Activated T-cell treated with anti-CD3 and anti-CD28 coated beads, Interleukin-2, amount 50 U/mL, for 4 hours (primary cell): ENCODE results near the gene CDK4. TPM values are rescaled to one million over a fixed set of nuclear protein-coding genes. Genes with fewer than 3 reads are reported as not detected.

Experiments
- ATAC-seq, 2 donors: fragments of 200-7000 bp; cut with Tn5 transposase; one replicate each; pipeline ENCODE4 v1.10.0; 2021
- DNase-seq: peaks from one replicate; pipeline ENCODE4 v3.0.0-alpha.2; 2020
- H3K27me3 Mint-ChIP-seq: one replicate; pipeline ENCODE4 v1.8.0; 2021; ENCODE audit warnings: low read depth, mixed read lengths
- H3K36me3 Mint-ChIP-seq: one replicate; pipeline ENCODE4 v1.8.0; 2022; ENCODE audit warnings: mixed read lengths; ENCODE audit not compliant: insufficient read depth
- H3K4me1 Mint-ChIP-seq: one replicate; pipeline ENCODE4 v1.8.0; 2021; ENCODE audit warnings: low read depth, mixed read lengths
- H3K4me3 Mint-ChIP-seq: one replicate; pipeline ENCODE4 v1.8.0; 2021; ENCODE audit warnings: mild to moderate bottlenecking, moderate library complexity, mixed read lengths
- H3K9me3 Mint-ChIP-seq: one replicate; pipeline ENCODE4 v1.8.0; 2021; ENCODE audit warnings: mixed read lengths
- total RNA-seq, 3 donors: library from RNA; stranded (reverse); gene quantifications; one replicate each; pipeline ENCODE4 v1.2.1, GENCODE V29; 2021

CDK4 gene
- total RNA-seq = 100 to 1,000 TPM; 347 to 382 (median 378) TPM

- no peaks in the 10 kb centered on the region for H3K9me3 Mint-ChIP-seq
- peaks cover 30% of the 10 kb centered on the region for H3K36me3 Mint-ChIP-seq
- H3K4me3 Mint-ChIP-seq = peak within 1 kb of the TSS; percentile 96
- peak; percentile 71 to 76 for ATAC-seq
- peaks cover 53% of the 10 kb centered on the region for H3K4me1 Mint-ChIP-seq
- DNase-seq = peak; percentile 96
- H3K27me3 Mint-ChIP-seq = no peaks in the 10 kb centered on the region
These were observed at the start of gene CDK4 for GRCh38 chr12:57751788-57752667. Gene CDK4, minus strand, starts transcription at chr12:57752310. Its CDS starts 593 bp downstream, at chr12:57751717.

DNA sequence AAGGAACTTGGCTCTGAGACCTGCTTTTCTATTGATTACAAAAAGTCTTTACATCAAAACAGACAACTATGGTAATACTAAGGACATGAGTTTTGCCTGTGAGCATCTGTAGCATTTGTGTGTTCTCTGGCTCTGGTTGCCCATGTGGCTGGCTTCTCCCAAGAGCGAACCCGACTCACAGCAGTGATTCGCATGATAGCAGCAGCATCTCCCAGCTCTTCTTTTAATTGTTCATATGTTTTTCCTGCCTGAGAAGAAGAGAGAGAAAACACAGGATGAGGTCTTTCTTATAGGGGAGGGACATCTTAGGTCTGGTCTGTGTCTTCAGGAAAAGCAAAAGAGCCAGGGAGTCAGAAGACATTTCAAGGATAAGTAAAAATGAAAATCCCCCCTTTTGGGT is 48.9 kb upstream of the CDK4 start:
- no peaks in the 10 kb centered on the region for H3K27me3 Mint-ChIP-seq
- no peak for DNase-seq
- peaks cover 36% of the 10 kb centered on the region for H3K36me3 Mint-ChIP-seq
- H3K9me3 Mint-ChIP-seq = no peaks in the 10 kb centered on the region
- peaks cover under 1% of the 10 kb centered on the region for H3K4me1 Mint-ChIP-seq
- H3K4me3 Mint-ChIP-seq = no peak overlapping the region
- no peak for ATAC-seq

GRCh38 chr12:57797933-57798332 is 45.8 kb upstream of the CDK4 start:
- Mint-ChIP-seq H3K9me3 (no peaks in the 10 kb centered on the region), H3K4me3 (no peak overlapping the region), H3K4me1 (peaks cover 9% of the 10 kb centered on the region), H3K27me3 (no peaks in the 10 kb centered on the region), H3K36me3 (peaks cover 47% of the 10 kb centered on the region)
- DNase-seq (no peak), ATAC-seq (no peak)

GRCh38 chr12:57796996-57797395 is 44.9 kb upstream of the CDK4 start:
- Mint-ChIP-seq H3K4me3 (no peak overlapping the region), H3K36me3 (peaks cover 44% of the 10 kb centered on the region), H3K27me3 (no peaks in the 10 kb centered on the region), H3K9me3 (no peaks in the 10 kb centered on the region), H3K4me1 (peaks cover 9% of the 10 kb centered on the region)
- ATAC-seq (no peak), DNase-seq (no peak)

DNA sequence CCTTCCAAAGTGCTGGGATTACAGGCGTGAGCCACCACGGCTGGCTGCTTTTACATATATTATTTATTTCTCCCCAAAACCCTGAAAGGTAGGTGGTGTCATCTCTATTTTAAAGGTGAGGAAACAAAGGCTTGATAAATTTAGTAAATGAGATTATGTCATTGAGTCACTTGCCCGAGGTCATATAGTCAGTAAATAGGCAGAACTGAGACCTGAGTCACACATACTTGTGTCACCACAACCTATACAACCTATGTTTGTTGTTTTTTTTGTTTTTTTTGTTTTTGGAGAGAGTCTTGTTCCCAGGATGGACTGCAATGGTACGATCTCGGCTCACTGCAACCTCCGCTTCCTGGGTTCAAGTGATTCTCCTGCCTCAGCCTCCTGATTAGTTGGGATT is 43.2 kb upstream of the CDK4 start:
- no peaks in the 10 kb centered on the region for H3K9me3 Mint-ChIP-seq
- no peaks in the 10 kb centered on the region for H3K27me3 Mint-ChIP-seq
- H3K4me1 Mint-ChIP-seq = peaks cover 9% of the 10 kb centered on the region
- no peak overlapping the region for H3K4me3 Mint-ChIP-seq
- H3K36me3 Mint-ChIP-seq = peaks cover 44% of the 10 kb centered on the region
- no peak for DNase-seq
- no peak for ATAC-seq

DNA sequence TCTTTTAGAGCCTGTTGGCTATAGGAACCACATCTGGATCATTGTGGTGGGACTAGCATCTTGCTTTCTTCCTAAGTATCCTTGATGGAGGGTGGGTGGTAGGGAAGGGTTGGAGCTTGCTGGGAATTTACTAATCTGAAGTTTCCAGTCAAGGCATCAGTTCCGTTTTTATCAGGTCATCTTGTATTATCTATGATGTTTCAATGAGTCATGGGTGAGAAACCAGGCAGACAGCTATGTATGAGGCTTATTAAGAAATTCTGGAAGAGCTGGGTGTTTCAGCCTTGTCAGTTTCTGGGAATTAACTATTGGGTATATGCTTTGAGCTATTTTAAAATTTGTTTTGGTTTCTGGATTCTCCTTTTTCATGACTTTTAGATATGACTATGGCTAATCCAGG is 41.8 kb upstream of the CDK4 start:
- ATAC-seq (peak in 1 of 2 donors; percentile 43), DNase-seq (no peak)
- Mint-ChIP-seq H3K4me1 (peaks cover 9% of the 10 kb centered on the region), H3K9me3 (no peaks in the 10 kb centered on the region), H3K36me3 (peaks cover 44% of the 10 kb centered on the region), H3K4me3 (no peak overlapping the region), H3K27me3 (no peaks in the 10 kb centered on the region)

- peaks cover 20% of the 10 kb centered on the region for H3K36me3 Mint-ChIP-seq
- H3K9me3 Mint-ChIP-seq = no peaks in the 10 kb centered on the region
- ATAC-seq (no peak), DNase-seq (no peak)
- H3K4me1 Mint-ChIP-seq = peaks cover 52% of the 10 kb centered on the region
- H3K27me3 Mint-ChIP-seq = no peaks in the 10 kb centered on the region
- peak overlapping the region; percentile 83 for H3K4me3 Mint-ChIP-seq
These were observed 31.8 kb upstream of the CDK4 start for GRCh38 chr12:57783861-57784260.

GRCh38 chr12:57783466-57783801 is 31.3 kb upstream of the CDK4 start:
- no peak for ATAC-seq
- DNase-seq = no peak
- peaks cover 17% of the 10 kb centered on the region for H3K36me3 Mint-ChIP-seq
- peaks cover 52% of the 10 kb centered on the region for H3K4me1 Mint-ChIP-seq
- no peaks in the 10 kb centered on the region for H3K9me3 Mint-ChIP-seq
- H3K27me3 Mint-ChIP-seq = no peaks in the 10 kb centered on the region
- H3K4me3 Mint-ChIP-seq = peak overlapping the region; percentile 99

GRCh38 chr12:57782608-57783465 is 30.7 kb upstream of the CDK4 start, which contains the start of gene TSFM:
Gene TSFM, plus strand, starts transcription at chr12:57782787. Its CDS starts 15 bp downstream, at chr12:57782802.
- peak; percentile 87 for ATAC-seq
- no peaks in the 10 kb centered on the region for H3K27me3 Mint-ChIP-seq
- peaks cover 17% of the 10 kb centered on the region for H3K36me3 Mint-ChIP-seq
- H3K4me1 Mint-ChIP-seq = peaks cover 54% of the 10 kb centered on the region
- no peaks in the 10 kb centered on the region for H3K9me3 Mint-ChIP-seq
- peak; percentile 96 for DNase-seq
- H3K4me3 Mint-ChIP-seq = peak within 1 kb of the TSS; percentile 99

DNA sequence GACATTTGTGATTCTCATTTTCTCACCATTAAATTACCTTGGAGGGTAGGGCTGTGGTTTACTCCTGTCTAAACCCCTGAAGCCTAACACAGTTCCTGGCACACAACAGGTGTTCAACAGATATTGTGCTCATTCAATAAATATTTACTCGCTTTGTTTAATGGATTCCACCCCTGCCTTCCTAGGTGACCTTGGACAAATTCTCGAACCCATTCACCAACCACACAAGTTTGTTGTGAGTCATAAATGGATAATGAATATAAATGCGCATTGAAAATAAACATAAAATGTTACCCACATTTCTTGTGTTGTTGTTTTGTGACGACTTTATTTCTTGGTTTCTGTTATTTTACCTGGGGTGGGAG is 30.1 kb upstream of the CDK4 start:
- DNase-seq (no peak), ATAC-seq (no peak)
- Mint-ChIP-seq H3K9me3 (no peaks in the 10 kb centered on the region), H3K36me3 (peaks cover 14% of the 10 kb centered on the region), H3K27me3 (no peaks in the 10 kb centered on the region), H3K4me1 (peaks cover 54% of the 10 kb centered on the region), H3K4me3 (peak overlapping the region; percentile 99)

DNA sequence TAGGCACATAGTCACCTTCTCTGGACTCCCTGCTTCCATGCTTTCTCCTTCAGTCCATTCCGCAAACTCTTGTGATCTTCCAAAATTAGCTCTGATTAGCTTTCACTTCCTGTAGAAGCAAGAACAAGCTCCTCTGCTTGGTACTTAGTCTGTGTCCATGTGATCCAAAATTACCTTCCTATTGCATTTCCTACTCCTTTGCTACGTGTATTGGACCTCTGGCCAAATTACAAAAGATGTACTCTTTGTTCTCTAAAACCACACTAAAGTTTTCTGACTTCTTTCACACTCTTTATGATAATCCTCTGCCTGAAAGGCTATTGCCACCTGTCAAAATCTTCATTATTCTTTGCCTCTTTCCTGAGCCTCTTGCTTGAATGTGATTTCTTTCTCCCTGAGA is 29.7 kb upstream of the CDK4 start:
- DNase-seq (no peak), ATAC-seq (no peak)
- H3K4me1 Mint-ChIP-seq = peaks cover 54% of the 10 kb centered on the region
- no peaks in the 10 kb centered on the region for H3K9me3 Mint-ChIP-seq
- peak overlapping the region; percentile 99 for H3K4me3 Mint-ChIP-seq
- H3K27me3 Mint-ChIP-seq = no peaks in the 10 kb centered on the region
- peaks cover 12% of the 10 kb centered on the region for H3K36me3 Mint-ChIP-seq

- H3K27me3 Mint-ChIP-seq = no peaks in the 10 kb centered on the region
- ATAC-seq (no peak), DNase-seq (no peak)
- peaks cover 51% of the 10 kb centered on the region for H3K4me1 Mint-ChIP-seq
- H3K9me3 Mint-ChIP-seq = no peaks in the 10 kb centered on the region
- H3K4me3 Mint-ChIP-seq = no peak overlapping the region
- peaks cover 8% of the 10 kb centered on the region for H3K36me3 Mint-ChIP-seq
These were observed 29.1 kb upstream of the CDK4 start for GRCh38 chr12:57781244-57781643.

- Mint-ChIP-seq H3K4me3 (no peak overlapping the region), H3K9me3 (no peaks in the 10 kb centered on the region), H3K27me3 (no peaks in the 10 kb centered on the region), H3K4me1 (peaks cover 48% of the 10 kb centered on the region), H3K36me3 (peaks cover 9% of the 10 kb centered on the region)
- ATAC-seq = no peak
- DNase-seq = no peak
These were observed 28.3 kb upstream of the CDK4 start for GRCh38 chr12:57780284-57780897.

DNA sequence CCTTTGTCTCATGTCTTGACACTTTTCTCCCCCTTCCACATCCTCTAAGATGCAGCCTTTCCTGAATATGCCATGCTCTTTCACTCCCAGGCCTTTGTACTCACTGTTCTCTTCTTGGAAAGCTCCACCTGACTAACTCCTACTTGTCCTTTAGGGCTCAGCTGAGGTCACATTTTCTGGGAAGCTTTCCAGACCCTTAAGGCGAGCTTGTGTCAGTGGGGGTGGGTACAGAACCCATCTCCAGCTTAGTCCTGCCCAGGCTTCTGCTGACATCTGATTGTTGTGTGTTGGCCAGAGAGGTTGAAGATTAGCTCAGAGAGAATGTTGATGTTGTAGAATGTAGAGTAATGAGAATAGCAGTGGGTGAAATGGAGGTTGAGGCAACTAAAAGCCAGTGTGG is 27.6 kb upstream of the CDK4 start:
- ATAC-seq (no peak), DNase-seq (no peak)
- Mint-ChIP-seq H3K4me1 (peaks cover 48% of the 10 kb centered on the region), H3K4me3 (no peak overlapping the region), H3K36me3 (peaks cover 10% of the 10 kb centered on the region), H3K9me3 (no peaks in the 10 kb centered on the region), H3K27me3 (no peaks in the 10 kb centered on the region)
